Heart right ventricle (tissue), 16 donors: Measurements from ENCODE around the gene RASD1. TPM values are rescaled to one million over a fixed set of nuclear protein-coding genes. Genes with fewer than 3 reads are reported as not detected.

Source experiments
- ATAC-seq, 8 donors: fragments of 200-7000 bp; cut with Tn5 transposase; one replicate each; pipeline ENCODE4 v1.9.1; 2020; ENCODE audit warnings: mild to moderate bottlenecking in 8 of 8, moderate library complexity in 8 of 8, moderate number of reproducible peaks in 1 of 8
- DNase-seq, 2 donors: peaks; one replicate each; pipeline ENCODE4 v3.0.0-alpha.2; 2020
- H3K27ac ChIP-seq, 10 donors: fragments of 200-600 bp; sonication (generic) in 2 of 10; one replicate each; pipeline versions ENCODE4 v1.5.0 to v1.8.0; 2020 to 2022; ENCODE audit warnings: mild to moderate bottlenecking in 3 of 10
- H3K27me3 ChIP-seq, 7 donors: fragments of 200-600 bp; one replicate each; pipeline ENCODE4 v1.8.0; 2021 to 2022; ENCODE audit warnings: mild to moderate bottlenecking in 2 of 7
- H3K36me3 ChIP-seq, 9 donors: fragments of 200-600 bp; sonication (generic) in 1 of 9; one replicate each; pipeline versions ENCODE4 v1.5.0 to v1.8.0; 2020 to 2022; ENCODE audit warnings: mild to moderate bottlenecking in 2 of 9
- H3K4me1 ChIP-seq, 9 donors: fragments of 200-600 bp; sonication (generic) in 1 of 9; one replicate each; pipeline versions ENCODE4 v1.5.0 to v1.8.0; 2020 to 2022; ENCODE audit warnings: mild to moderate bottlenecking in 4 of 9
- H3K4me3 ChIP-seq, 10 donors: fragments of 200-600 bp; sonication (generic) in 2 of 10; one replicate each; pipeline versions ENCODE4 v1.5.0 to v1.8.0; 2020 to 2022; ENCODE audit warnings: mild to moderate bottlenecking in 7 of 10, moderate library complexity in 2 of 10
- H3K9me3 ChIP-seq, 11 donors: fragments of 200-600 bp in 10 of 11; sonication (generic) in 2 of 11; one replicate each; pipeline versions ENCODE4 v1.5.0 to v1.8.0; 2013 to 2022; ENCODE audit warnings: mild to moderate bottlenecking in 2 of 11, control low read depth in 1 of 11, moderate library complexity in 1 of 11
- WGBS, 2 donors: extraction: QIAGEN DNeasy Blood & Tissue Kit; methylation state at CpG; one replicate each; pipeline ENCODE4 v1.1.7; 2013; ENCODE audit warnings: inconsistent platforms in 1 of 2; 5-methylcytosine and 5-hydroxymethylcytosine counted together
- intact Hi-C, 10 donors: fragments of 100-400 bp; cut with DNase I; formaldehyde crosslinking; loops; one replicate each; pipeline versions ENCODE4 v1.11.1 to v1.14.2; 2022
- polyA plus RNA-seq, 2 donors: library from polyadenylated mRNA; stranded (reverse); fragments of 200-250 nt; gene quantifications; one replicate each; pipeline ENCODE4 v1.2.3, GENCODE V29; 2013
- total RNA-seq, 10 donors: library from RNA; stranded (reverse); fragmentation: NEBNext Ultra II Directional in 3 of 10; extraction: Animal tissue kit (Norgen Biotek cat#: 25700) in 3 of 10; gene quantifications; one replicate each; pipeline versions ENCODE4 v1.2.1 to v1.2.4, GENCODE V29; 2021 to 2023
- TF ChIP-seq, protein P1 (sequence below), 9 donors: fragments of 200-600 bp; sonication (generic) in 2 of 9; IDR thresholded peaks; one replicate each; pipeline versions ENCODE4 v1.5.0 to v1.8.0; 2021 to 2022; ENCODE audit warnings: antibody characterized with exemption in 9 of 9, mild to moderate bottlenecking in 5 of 9, moderate library complexity in 1 of 9
- donor health status: Arrhythmogenic right ventricular cardiomyopathy.
- donor health status: ischemic (EF 13 %, LVEDD 7.1; RV severe dilation, severe dysfunction).
- donor health status: healthy with polysubstance abuse.
- donor health status: DM: no; HTN: yes; CAD: no.
- donor health status: DM: no; HTN: no; CAD: no.
- donor health status: ischemic (EF 25% LVEDD 6.9; RV normal size, moderate dysfunction).
- donor health status: ischemic (EF 25% LVEDD 5.7; RV mildly dilated, moderate dysfunction).
- donor health status: healthy.
- donor health status: DM: yes; HTN: yes; CAD: no.
- donor health status: Ischemic cardiomyopathy.
- donor health status: ischemic (EF 35%, LVEDD 5.7; RV mildly dilated, moderate dysfunction).
- donor health status: nonischemic (EF 11% LVEDD 7.7; RV severe dilation, severe dysfunction).
- donor health status: DM: yes; HTN: yes; CAD: no.
- donor health status: PGD.
- donor health status: ischemic (EF 29% LVEDD 5.4; RV normal size, mild dysfunction).
- donor health status: nonischemic (EF 23%, LVEDD 6.1; RV moderate dilation, normal function).

RASD1 gene
- total and polyA plus RNA-seq, 12 donors, result 2.2 to 85.8 (median 11.5) TPM

DNA sequence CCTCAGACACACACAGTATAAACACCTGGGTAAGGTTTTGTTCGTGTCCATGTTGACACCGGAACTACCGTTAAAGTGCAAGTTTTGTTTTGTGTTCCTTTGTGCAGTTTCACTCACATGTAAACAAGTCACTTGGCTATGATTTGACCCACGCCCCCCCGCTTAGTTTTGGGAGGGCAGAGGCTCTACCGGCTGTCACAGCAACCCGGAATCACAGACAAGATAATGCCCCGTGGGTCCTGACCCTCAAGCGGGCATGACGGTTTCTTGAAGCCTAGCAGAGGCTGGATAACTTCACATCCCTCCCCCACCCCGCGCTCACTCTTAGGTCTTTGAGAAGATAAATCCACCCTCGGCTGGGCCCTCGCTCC lies 1.7 kb downstream of the RASD1 start:
- intact Hi-C loops, result loop anchor here in 8 of 10 donors (2.0 to 10.0 kb wide), 5 partner anchors 18 to 150 kb away; partner anchors contain the start of gene MED9 (in 1 of the 8)
- DNase-seq, result no peak
- no peaks in the 10 kb centered on the region for H3K9me3 ChIP-seq
- no peak for ATAC-seq
- TF ChIP-seq, protein P1, sequence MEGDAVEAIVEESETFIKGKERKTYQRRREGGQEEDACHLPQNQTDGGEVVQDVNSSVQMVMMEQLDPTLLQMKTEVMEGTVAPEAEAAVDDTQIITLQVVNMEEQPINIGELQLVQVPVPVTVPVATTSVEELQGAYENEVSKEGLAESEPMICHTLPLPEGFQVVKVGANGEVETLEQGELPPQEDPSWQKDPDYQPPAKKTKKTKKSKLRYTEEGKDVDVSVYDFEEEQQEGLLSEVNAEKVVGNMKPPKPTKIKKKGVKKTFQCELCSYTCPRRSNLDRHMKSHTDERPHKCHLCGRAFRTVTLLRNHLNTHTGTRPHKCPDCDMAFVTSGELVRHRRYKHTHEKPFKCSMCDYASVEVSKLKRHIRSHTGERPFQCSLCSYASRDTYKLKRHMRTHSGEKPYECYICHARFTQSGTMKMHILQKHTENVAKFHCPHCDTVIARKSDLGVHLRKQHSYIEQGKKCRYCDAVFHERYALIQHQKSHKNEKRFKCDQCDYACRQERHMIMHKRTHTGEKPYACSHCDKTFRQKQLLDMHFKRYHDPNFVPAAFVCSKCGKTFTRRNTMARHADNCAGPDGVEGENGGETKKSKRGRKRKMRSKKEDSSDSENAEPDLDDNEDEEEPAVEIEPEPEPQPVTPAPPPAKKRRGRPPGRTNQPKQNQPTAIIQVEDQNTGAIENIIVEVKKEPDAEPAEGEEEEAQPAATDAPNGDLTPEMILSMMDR (IDR thresholded peaks at IDR 0.05), result no peak
- peak overlapping the region; percentile 56 to 97 (median 90) for H3K27ac ChIP-seq
- peak overlapping the region; percentile 38 to 75 (median 66) for H3K4me3 ChIP-seq
- H3K4me1 ChIP-seq, result peaks cover 9 to 71% (median 47%) of the 10 kb centered on the region in 9 donors
- peaks cover 0 to 22% (median 0%) of the 10 kb centered on the region in 7 donors for H3K27me3 ChIP-seq
- H3K36me3 ChIP-seq, result peaks cover 0 to 32% (median 15%) of the 10 kb centered on the region in 9 donors
- WGBS, 2 donors, result 16 to 18% methylated on average over 14 of the region's 14 CpGs

DNA sequence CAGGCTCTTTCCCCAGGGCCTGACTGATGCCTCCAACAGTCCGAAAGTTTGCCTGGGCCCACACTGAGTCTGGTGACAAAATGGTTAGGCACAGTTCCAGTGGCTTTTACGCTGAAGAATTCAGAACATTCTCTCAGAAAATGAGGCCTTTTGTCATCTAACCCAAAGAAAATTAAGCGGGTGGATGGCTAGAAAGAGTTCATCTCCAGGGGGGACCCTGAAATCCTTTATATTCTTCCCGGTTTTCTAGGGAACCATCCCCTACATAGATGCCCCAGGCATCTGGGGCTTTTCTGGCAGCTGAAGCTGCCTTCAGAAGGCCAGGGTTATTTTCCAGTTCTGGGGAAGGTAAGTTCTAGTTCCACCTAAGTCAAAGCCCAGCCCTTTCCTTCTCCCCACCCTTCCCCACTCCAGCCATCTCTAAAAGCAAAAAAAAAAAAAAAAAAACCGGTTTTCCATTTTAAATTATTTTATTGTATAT lies 2.2 kb downstream of the RASD1 start:
- DNase-seq (no peak), ATAC-seq (no peak)
- peaks cover 0 to 22% (median 0%) of the 10 kb centered on the region in 7 donors for H3K27me3 ChIP-seq
- H3K4me3 ChIP-seq, result peak overlapping the region in 5 of 10 donors; percentile 48 to 75 (median 68)
- H3K9me3 ChIP-seq, result no peaks in the 10 kb centered on the region
- intact Hi-C loops, result loop anchor here in 8 of 10 donors (2.0 to 10.0 kb wide), 6 partner anchors 15 to 151 kb away; partner anchors contain the start of gene MED9 (in 1 of the 8)
- peaks cover 9 to 72% (median 47%) of the 10 kb centered on the region in 9 donors for H3K4me1 ChIP-seq
- peak overlapping the region in 9 of 10 donors; percentile 8 to 97 (median 87) for H3K27ac ChIP-seq
- TF ChIP-seq, protein P1 (IDR thresholded peaks at IDR 0.05), result no peak
- H3K36me3 ChIP-seq, result peaks cover 0 to 34% (median 15%) of the 10 kb centered on the region in 9 donors
- 67 to 79% methylated on average over 5 of the region's 5 CpGs for WGBS, 2 donors

DNA sequence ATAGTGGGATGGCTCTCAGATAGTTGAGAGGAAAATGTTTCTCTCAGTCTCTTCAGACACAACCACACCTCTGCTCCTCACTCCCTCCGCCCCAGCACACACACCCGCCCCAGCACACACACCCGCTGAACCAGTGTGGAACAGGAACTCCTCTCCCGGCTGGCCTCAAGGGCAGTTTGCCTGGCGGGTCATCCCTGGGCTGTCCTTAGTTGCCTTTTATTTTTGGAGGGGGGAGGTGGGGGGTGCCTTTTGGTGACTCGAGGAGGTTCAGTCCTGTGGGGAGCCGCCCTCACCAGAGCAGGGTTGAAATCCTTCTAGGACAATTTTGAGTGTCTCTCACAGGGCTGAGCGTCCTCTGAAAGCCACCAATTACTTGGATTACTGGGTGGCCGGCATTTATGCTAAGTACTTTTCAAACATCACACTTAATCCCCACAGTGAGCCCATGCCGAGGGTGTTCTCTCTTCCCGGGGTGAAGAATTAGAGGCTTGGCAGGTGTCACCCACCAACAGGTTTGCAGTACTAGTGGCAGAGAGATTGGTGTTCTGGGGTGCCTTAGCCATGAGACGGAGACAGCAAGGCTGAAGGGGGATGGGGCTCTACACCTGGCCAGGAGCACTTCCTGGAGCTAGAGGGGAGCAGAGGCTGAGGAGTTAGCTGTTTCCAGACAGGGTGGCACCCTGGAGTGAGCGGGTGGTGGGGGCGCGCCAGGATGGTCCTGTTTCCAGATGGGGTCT lies 2.8 kb downstream of the RASD1 start:
- TF ChIP-seq, protein P1 (IDR thresholded peaks at IDR 0.05), result no peak
- 61 to 63% methylated on average over 15 of the region's 15 CpGs for WGBS, 2 donors
- peak overlapping the region in 1 of 10 donors; percentile 75 for H3K4me3 ChIP-seq
- no peaks in the 10 kb centered on the region for H3K9me3 ChIP-seq
- DNase-seq (peak; percentile 36 to 46), ATAC-seq (peak in 2 of 8 donors; percentile 17 to 35)
- peaks cover 0 to 22% (median 0%) of the 10 kb centered on the region in 7 donors for H3K27me3 ChIP-seq
- H3K4me1 ChIP-seq, result peaks cover 9 to 78% (median 47%) of the 10 kb centered on the region in 9 donors
- peak overlapping the region in 8 of 10 donors; percentile 8 to 91 (median 64) for H3K27ac ChIP-seq
- intact Hi-C loops, result loop anchor here in 8 of 10 donors (2.0 to 10.0 kb wide), 5 partner anchors 15 to 151 kb away; no protein-coding TSS in a partner anchor
- peaks cover 0 to 40% (median 15%) of the 10 kb centered on the region in 9 donors for H3K36me3 ChIP-seq

DNA sequence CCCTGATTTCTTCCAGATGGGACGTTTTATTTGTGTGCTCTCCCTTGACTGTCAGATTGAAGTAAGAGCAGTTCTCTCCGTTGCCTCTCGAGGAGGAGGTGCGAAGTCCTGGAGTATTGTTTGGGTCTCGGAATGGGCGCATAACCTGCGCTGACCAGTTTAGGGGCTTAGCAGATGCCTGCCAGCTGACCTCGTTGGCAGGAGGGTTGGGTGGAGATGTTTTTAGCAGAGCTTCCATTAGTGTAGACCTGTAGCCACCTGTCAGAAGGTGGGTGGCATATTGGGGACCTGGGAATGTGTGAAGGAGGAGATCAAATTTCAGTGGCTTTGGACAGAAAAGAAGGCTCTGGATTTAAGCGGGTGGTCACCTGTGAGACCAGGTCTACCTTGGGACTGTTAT lies 3.6 kb downstream of the RASD1 start:
- TF ChIP-seq, protein P1 (IDR thresholded peaks at IDR 0.05), result no peak
- Histone ChIP-seq H3K27me3 (peaks cover 0 to 22% (median 0%) of the 10 kb centered on the region in 7 donors), H3K4me1 (peaks cover 9 to 81% (median 47%) of the 10 kb centered on the region in 9 donors), H3K36me3 (peaks cover 0 to 49% (median 16%) of the 10 kb centered on the region in 9 donors), H3K9me3 (no peaks in the 10 kb centered on the region), H3K27ac (peak overlapping the region in 8 of 10 donors; percentile 1 to 90 (median 36)), H3K4me3 (no peak overlapping the region)
- DNase-seq (no peak), ATAC-seq (no peak)
- intact Hi-C loops, result loop anchor here in 8 of 10 donors (2.0 to 10.0 kb wide), 5 partner anchors 14 to 152 kb away; no protein-coding TSS in a partner anchor
- WGBS, 2 donors, result 89 to 90% methylated on average over 9 of the region's 9 CpGs
